Progenitor cell of endocrine pancreas (in vitro differentiated cells): ENCODE results near the gene TRPM3. TPM values are rescaled to one million over a fixed set of nuclear protein-coding genes. Genes with fewer than 3 reads are reported as not detected.

Experiments
- DNase-seq: peaks from one replicate; pipeline ENCODE4 v3.0.0; 2021; ENCODE audit warnings: low spot score; ENCODE audit not compliant: unreplicated experiment
- H3K27ac Mint-ChIP-seq: 2 replicates; pipeline ENCODE4 v1.8.0; 2021; ENCODE audit warnings: mild to moderate bottlenecking, moderate library complexity, mixed read lengths
- H3K27me3 Mint-ChIP-seq: 2 replicates; pipeline ENCODE4 v1.8.0; 2021; ENCODE audit warnings: mixed read lengths
- H3K36me3 Mint-ChIP-seq: 2 replicates; pipeline ENCODE4 v1.8.0; 2022; ENCODE audit warnings: mixed read lengths; ENCODE audit not compliant: insufficient read depth
- H3K4me1 Mint-ChIP-seq: 2 replicates; pipeline ENCODE4 v1.8.0; 2021; ENCODE audit warnings: low read depth, mixed read lengths
- H3K4me3 Mint-ChIP-seq: 2 replicates; pipeline ENCODE4 v1.8.0; 2021; ENCODE audit warnings: low read depth, mild to moderate bottlenecking, moderate library complexity, mixed read lengths
- H3K9me3 Mint-ChIP-seq: 2 replicates; pipeline ENCODE4 v1.8.0; 2021; ENCODE audit warnings: low read depth, mixed read lengths
- total RNA-seq: library from RNA; stranded (reverse); gene quantifications from 2 replicates; pipeline ENCODE4 v1.2.1, GENCODE V29; 2021
- TF ChIP-seq, protein P1 (sequence below): fragments of 200-600 bp; sonication (generic); IDR thresholded peaks from one replicate; pipeline ENCODE4 v1.5.0; 2021; ENCODE audit warnings: antibody characterized with exemption, mild to moderate bottlenecking; ENCODE audit not compliant: unreplicated experiment

TRPM3 gene
- total RNA-seq, 1 donor from 2014 or later = 1.6 TPM

DNA sequence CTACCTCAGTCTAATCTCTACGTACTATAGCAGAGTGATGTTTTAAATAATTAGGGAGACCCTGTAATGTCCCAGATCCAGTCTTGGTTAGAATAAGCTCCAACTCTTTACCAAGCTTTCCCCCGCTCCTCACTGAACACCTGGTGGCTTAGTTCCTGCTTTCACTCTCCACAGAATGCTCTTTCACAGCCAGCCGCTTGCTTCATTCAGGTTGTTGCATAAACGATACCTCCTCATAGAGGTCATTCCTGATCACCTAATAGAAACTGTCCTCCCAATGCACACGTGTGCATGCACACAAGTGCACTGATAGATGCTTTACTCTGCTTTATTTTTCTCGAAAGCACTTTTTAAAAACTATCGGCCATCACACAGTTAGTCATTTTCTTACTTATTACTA is 298.1 kb downstream of the TRPM3 start:
- DNase-seq = no peak
- TF ChIP-seq, protein P1, sequence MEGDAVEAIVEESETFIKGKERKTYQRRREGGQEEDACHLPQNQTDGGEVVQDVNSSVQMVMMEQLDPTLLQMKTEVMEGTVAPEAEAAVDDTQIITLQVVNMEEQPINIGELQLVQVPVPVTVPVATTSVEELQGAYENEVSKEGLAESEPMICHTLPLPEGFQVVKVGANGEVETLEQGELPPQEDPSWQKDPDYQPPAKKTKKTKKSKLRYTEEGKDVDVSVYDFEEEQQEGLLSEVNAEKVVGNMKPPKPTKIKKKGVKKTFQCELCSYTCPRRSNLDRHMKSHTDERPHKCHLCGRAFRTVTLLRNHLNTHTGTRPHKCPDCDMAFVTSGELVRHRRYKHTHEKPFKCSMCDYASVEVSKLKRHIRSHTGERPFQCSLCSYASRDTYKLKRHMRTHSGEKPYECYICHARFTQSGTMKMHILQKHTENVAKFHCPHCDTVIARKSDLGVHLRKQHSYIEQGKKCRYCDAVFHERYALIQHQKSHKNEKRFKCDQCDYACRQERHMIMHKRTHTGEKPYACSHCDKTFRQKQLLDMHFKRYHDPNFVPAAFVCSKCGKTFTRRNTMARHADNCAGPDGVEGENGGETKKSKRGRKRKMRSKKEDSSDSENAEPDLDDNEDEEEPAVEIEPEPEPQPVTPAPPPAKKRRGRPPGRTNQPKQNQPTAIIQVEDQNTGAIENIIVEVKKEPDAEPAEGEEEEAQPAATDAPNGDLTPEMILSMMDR = no peak
- no peak overlapping the region for H3K27ac Mint-ChIP-seq
- H3K27me3 Mint-ChIP-seq = no peaks in the 10 kb centered on the region
- H3K9me3 Mint-ChIP-seq = no peaks in the 10 kb centered on the region
- no peaks in the 10 kb centered on the region for H3K36me3 Mint-ChIP-seq
- H3K4me1 Mint-ChIP-seq = no peaks in the 10 kb centered on the region
- H3K4me3 Mint-ChIP-seq = no peak overlapping the region

DNA sequence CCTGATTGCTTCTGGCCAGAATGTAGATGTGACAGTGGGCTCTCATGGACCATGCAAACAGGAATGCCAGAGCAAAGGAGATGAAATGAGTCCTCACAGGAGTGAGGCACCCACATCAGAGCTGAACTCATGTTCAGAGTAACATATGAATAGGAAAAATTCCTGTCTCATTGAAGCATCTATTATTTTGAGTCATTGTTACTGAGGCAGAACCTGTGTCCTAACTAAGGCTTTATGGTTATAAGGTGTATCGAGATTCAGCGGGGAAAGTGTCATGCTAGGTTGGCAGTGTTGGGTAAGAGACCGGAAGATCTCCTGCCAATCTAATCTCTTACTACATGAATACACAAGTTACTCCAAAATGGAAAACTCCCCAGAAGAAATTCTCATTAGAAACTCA is 304.1 kb downstream of the TRPM3 start:
- Mint-ChIP-seq H3K9me3 (no peaks in the 10 kb centered on the region), H3K27me3 (no peaks in the 10 kb centered on the region), H3K36me3 (no peaks in the 10 kb centered on the region), H3K4me1 (no peaks in the 10 kb centered on the region), H3K4me3 (no peak overlapping the region), H3K27ac (no peak overlapping the region)
- no peak for DNase-seq
- TF ChIP-seq, protein P1 = no peak

DNA sequence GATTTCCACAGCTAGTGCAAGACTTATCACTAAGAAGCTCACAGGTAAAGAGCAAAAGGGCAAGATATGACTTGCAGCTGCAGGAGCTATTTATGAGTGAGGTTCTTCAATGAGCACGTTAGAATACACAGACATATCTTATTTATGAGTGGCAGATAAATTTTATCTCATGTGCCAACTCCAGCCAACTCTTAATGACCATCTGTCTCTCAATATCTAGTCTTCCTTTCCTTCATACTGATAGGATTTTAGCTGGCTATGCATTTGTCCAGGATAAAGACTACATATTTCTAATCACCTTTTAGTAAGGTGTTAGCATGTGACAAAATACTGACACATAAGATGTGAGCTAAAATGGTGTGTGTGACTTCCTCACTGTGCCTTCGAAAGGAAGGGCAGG is 304.5 kb downstream of the TRPM3 start:
- Mint-ChIP-seq H3K9me3 (no peaks in the 10 kb centered on the region), H3K27me3 (no peaks in the 10 kb centered on the region), H3K4me3 (no peak overlapping the region), H3K27ac (no peak overlapping the region), H3K4me1 (no peaks in the 10 kb centered on the region), H3K36me3 (no peaks in the 10 kb centered on the region)
- TF ChIP-seq, protein P1 = no peak
- no peak for DNase-seq

DNA sequence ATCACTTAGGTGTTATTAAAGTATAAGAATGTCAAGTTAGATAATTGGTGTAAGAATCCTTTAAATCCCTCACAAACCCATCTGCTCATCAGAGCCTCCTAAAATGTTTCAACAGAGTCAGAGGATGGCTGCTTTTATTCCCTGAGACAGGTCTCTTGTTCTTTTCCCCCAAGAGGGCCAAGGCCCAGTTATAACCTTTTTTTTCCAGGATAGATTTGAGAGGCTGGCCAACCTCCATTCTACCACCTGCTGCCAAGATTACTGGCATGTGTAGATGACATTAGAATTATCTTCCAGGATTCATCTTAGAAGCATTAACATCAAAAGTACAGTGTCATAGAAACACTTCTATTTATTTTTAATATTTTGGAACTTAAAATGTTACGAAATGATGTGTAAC is 305.1 kb downstream of the TRPM3 start:
- TF ChIP-seq, protein P1 = no peak
- no peak for DNase-seq
- no peaks in the 10 kb centered on the region for H3K9me3 Mint-ChIP-seq
- no peak overlapping the region for H3K4me3 Mint-ChIP-seq
- H3K27me3 Mint-ChIP-seq = no peaks in the 10 kb centered on the region
- H3K4me1 Mint-ChIP-seq = no peaks in the 10 kb centered on the region
- H3K27ac Mint-ChIP-seq = no peak overlapping the region
- H3K36me3 Mint-ChIP-seq = no peaks in the 10 kb centered on the region

DNA sequence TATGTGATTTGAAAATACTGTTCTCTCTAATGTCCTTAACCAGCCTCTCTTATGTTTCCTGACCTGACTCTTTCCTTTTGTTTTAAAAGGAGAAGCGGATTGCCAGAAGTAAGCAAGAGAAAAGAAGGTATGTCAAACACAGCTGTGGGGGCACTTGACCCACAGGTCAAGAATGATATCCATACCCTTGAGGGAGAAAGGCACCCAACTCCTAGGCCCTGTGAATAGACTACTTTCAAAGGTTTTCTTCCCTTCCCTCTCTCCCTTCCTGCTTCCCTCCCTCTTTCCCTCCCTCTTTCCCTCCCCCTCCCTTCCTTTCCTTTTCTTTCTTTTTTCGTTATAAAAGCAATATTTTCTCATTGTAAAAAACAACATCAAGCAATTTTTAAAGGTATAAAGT is 306.8 kb downstream of the TRPM3 start:
- H3K4me3 Mint-ChIP-seq = no peak overlapping the region
- no peaks in the 10 kb centered on the region for H3K27me3 Mint-ChIP-seq
- no peaks in the 10 kb centered on the region for H3K9me3 Mint-ChIP-seq
- no peak for DNase-seq
- H3K27ac Mint-ChIP-seq = no peak overlapping the region
- TF ChIP-seq, protein P1 = no peak
- no peaks in the 10 kb centered on the region for H3K36me3 Mint-ChIP-seq
- no peaks in the 10 kb centered on the region for H3K4me1 Mint-ChIP-seq
